Tibial artery (tissue), 4 donors: Measurements from ENCODE around the gene MLLT10.

ENCODE experiments used
- DNase-seq, 2 donors: peaks; one replicate each; pipeline ENCODE4 v3.0.0-alpha.2; 2019
- H3K27ac ChIP-seq, 2 donors: fragments of 200-600 bp; sonication (generic) in 1 of 2; 1 replicate in 1 of 2; 2 replicates in 1 of 2; pipeline ENCODE4 v1.5.1; 2018 to 2019; ENCODE audit warnings: mild to moderate bottlenecking in 1 of 2
- H3K27me3 ChIP-seq, 2 donors: fragments of 200-600 bp; sonication (generic) in 1 of 2; one replicate each; pipeline versions ENCODE4 v1.5.1 to v1.6.0; 2016 to 2019
- H3K36me3 ChIP-seq, 3 donors: fragments of 200-600 bp; sonication (generic) in 2 of 3; one replicate each; pipeline ENCODE4 v1.5.1; 2016 to 2019; ENCODE audit warnings: mild to moderate bottlenecking in 2 of 3
- H3K4me1 ChIP-seq, 4 donors: fragments of 200-600 bp; sonication (generic) in 2 of 4; 1 replicate in 3 of 4; 2 replicates in 1 of 4; pipeline ENCODE4 v1.5.1; 2016 to 2019
- H3K4me3 ChIP-seq, 2 donors: fragments of 200-600 bp; sonication (generic) in 1 of 2; 1 replicate in 1 of 2; 2 replicates in 1 of 2; pipeline ENCODE4 v1.5.1; 2018 to 2019; ENCODE audit warnings: mild to moderate bottlenecking in 2 of 2
- H3K9me3 ChIP-seq, 3 donors: fragments of 200-600 bp; sonication (generic) in 1 of 3; one replicate each; pipeline ENCODE4 v1.5.1; 2016 to 2019
- intact Hi-C: fragments of 100-400 bp; cut with DNase I; formaldehyde crosslinking; loops from one replicate; pipeline ENCODE4 v1.15.0; 2023; ENCODE audit warnings: low total_unique reads
- TF ChIP-seq, protein P1 (sequence below), 2 experiments: fragments of 200-600 bp in 1 of 2; fragments of 450-650 bp in 1 of 2; IDR thresholded peaks; one replicate each; pipeline ENCODE4 v1.5.1; 2017 to 2019; ENCODE audit warnings: antibody characterized with exemption in 2 of 2, mild to moderate bottlenecking in 1 of 2, moderate library complexity in 1 of 2

The MLLT10 gene

DNA sequence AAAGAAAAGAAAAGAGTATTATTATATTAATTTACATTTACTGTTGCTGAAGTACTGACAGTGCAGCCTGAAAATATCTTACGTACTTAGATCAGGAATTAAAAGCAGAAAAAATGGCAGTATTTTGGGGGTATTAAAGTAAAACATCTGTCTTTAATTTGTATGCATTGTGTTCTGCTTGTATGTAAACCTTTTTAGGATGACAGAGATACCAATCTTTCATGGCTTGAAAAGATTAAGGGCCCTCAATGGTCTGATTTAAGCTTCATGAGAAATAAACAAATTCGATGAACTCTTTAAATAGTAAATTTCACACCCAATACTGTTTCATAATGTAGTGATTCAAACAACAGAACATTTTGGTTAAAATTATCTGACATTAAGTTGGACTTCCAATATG is 116.3 kb downstream of the MLLT10 start:
- no peak for DNase-seq
- H3K4me3 ChIP-seq = no peak overlapping the region
- TF ChIP-seq, protein P1, sequence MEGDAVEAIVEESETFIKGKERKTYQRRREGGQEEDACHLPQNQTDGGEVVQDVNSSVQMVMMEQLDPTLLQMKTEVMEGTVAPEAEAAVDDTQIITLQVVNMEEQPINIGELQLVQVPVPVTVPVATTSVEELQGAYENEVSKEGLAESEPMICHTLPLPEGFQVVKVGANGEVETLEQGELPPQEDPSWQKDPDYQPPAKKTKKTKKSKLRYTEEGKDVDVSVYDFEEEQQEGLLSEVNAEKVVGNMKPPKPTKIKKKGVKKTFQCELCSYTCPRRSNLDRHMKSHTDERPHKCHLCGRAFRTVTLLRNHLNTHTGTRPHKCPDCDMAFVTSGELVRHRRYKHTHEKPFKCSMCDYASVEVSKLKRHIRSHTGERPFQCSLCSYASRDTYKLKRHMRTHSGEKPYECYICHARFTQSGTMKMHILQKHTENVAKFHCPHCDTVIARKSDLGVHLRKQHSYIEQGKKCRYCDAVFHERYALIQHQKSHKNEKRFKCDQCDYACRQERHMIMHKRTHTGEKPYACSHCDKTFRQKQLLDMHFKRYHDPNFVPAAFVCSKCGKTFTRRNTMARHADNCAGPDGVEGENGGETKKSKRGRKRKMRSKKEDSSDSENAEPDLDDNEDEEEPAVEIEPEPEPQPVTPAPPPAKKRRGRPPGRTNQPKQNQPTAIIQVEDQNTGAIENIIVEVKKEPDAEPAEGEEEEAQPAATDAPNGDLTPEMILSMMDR (IDR thresholded peaks at IDR 0.05) = no peak
- no peaks in the 10 kb centered on the region for H3K27me3 ChIP-seq
- H3K4me1 ChIP-seq = peaks cover 0 to 3% (median 0%) of the 10 kb centered on the region in 4 donors
- H3K9me3 ChIP-seq = no peaks in the 10 kb centered on the region
- no peak overlapping the region for H3K27ac ChIP-seq
- intact Hi-C loops = no loop called here
- peaks cover 0 to 3% (median 0%) of the 10 kb centered on the region in 3 donors for H3K36me3 ChIP-seq

DNA sequence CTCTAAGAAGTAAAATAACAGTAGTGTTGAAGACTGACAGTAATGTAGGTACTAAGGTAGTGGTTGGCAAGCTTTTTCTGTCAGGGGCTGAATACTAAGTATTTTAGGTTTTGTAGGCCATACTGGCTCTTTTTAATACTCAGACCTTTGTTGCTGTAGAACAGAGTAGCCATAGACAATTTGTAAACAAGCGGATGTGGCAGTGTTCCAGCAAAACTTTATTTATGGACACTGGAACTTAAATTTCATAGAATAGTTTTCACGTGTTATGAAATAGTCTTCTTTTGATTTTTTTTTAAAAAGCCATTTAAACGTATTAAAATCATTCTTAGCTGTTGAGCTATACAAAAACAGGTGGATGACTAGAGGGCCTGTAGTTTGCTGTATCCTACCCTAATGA is 121.2 kb downstream of the MLLT10 start:
- TF ChIP-seq, protein P1 (IDR thresholded peaks at IDR 0.05) = no peak
- H3K27me3 ChIP-seq = no peaks in the 10 kb centered on the region
- H3K4me1 ChIP-seq = no peaks in the 10 kb centered on the region
- DNase-seq = no peak
- no peak overlapping the region for H3K4me3 ChIP-seq
- intact Hi-C loops = no loop called here
- H3K9me3 ChIP-seq = no peaks in the 10 kb centered on the region
- H3K36me3 ChIP-seq = peaks cover 0 to 3% (median 0%) of the 10 kb centered on the region in 3 donors
- no peak overlapping the region for H3K27ac ChIP-seq

DNA sequence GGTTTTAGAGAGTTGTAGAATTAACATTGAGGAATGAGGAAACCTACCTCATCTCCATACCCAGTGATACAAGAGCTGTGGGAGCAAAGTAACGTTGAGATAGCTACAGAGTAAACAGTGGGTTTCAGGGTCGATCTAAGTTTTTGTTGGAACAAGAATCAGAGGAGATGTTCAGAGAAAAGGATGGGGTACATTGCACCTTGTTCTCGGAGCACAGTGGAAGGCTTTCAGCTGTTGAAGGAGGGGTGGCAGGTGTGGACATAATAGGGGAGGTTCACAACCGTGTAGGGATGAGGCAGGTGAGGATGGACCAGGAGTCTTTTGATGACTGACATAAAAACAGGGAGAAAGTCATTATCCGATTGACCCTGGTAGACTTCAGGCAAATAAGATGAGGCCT is 121.7 kb downstream of the MLLT10 start:
- intact Hi-C loops = no loop called here
- Histone ChIP-seq H3K4me3 (no peak overlapping the region), H3K36me3 (peaks cover 0 to 3% (median 0%) of the 10 kb centered on the region in 3 donors), H3K27me3 (no peaks in the 10 kb centered on the region), H3K27ac (no peak overlapping the region), H3K9me3 (no peaks in the 10 kb centered on the region), H3K4me1 (no peaks in the 10 kb centered on the region)
- TF ChIP-seq, protein P1 (IDR thresholded peaks at IDR 0.05) = no peak
- DNase-seq = no peak

DNA sequence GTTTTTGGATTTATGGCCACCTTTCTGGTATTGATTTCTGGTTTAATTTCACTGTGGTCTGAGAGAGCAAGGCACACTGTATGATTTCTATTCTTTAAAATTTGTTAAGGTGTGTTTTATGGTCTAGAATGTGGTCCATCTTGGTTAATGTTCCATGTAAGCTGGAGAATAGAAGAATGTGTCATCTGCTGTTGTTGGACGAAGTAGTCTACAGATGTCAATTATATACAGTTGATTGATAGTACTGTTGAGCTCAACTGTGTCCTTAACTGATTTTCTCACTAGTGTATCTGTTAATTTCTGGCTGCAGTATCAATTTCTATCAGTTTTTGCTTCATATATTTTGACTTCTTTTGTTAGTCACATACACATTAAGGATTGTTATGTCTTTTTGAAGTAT is 127.1 kb downstream of the MLLT10 start:
- H3K4me1 ChIP-seq = peaks cover 0 to 17% (median 6%) of the 10 kb centered on the region in 4 donors
- DNase-seq = no peak
- no peak overlapping the region for H3K27ac ChIP-seq
- no peaks in the 10 kb centered on the region for H3K9me3 ChIP-seq
- no peaks in the 10 kb centered on the region for H3K36me3 ChIP-seq
- no peak overlapping the region for H3K4me3 ChIP-seq
- H3K27me3 ChIP-seq = no peaks in the 10 kb centered on the region
- intact Hi-C loops = no loop called here
- TF ChIP-seq, protein P1 (IDR thresholded peaks at IDR 0.05) = no peak

DNA sequence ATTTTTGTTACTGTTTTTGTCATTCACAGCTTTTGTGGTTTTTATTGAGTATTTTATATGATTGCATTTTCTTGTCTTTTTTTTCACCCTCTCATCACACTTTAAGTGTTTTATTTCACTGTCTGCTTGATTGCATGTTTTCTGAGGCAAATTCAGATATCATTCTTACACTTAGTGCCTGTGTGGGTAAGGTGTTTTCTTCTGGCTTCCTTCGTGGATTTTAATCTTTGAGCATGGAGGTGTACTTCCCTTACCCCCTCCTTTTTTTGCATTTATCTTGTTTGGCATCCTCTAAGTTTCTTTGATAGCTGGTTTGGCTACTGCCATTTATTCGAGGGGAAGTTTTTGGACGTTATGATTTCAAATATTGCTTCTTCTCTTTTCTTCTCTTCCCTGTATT is 127.9 kb downstream of the MLLT10 start:
- DNase-seq = no peak
- Histone ChIP-seq H3K27ac (no peak overlapping the region), H3K36me3 (no peaks in the 10 kb centered on the region), H3K4me1 (peaks cover 0 to 20% (median 6%) of the 10 kb centered on the region in 4 donors), H3K27me3 (no peaks in the 10 kb centered on the region), H3K4me3 (no peak overlapping the region), H3K9me3 (no peaks in the 10 kb centered on the region)
- TF ChIP-seq, protein P1 (IDR thresholded peaks at IDR 0.05) = no peak
- intact Hi-C loops = no loop called here

DNA sequence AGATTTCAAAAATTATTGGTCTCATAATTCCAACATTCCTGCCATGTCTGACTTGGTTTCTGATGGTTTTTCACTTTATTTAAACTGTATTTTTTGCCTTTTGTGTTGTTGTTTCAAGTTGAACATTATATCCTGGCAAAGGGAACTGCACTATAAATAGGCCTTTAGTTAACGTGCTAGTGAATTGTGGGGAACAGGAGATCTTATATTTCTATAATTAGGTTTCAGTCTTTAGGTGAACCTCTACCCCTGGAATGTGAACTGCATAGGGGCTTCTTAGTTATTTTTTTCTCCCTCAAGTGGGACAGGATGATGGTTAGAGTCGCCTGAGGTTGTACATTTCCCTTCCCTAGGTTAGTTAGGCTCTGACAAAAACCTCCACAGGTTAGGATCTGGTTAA is 128.6 kb downstream of the MLLT10 start:
- Histone ChIP-seq H3K4me3 (no peak overlapping the region), H3K9me3 (no peaks in the 10 kb centered on the region), H3K4me1 (peaks cover 0 to 23% (median 6%) of the 10 kb centered on the region in 4 donors), H3K36me3 (no peaks in the 10 kb centered on the region), H3K27me3 (no peaks in the 10 kb centered on the region), H3K27ac (no peak overlapping the region)
- TF ChIP-seq, protein P1 (IDR thresholded peaks at IDR 0.05) = no peak
- DNase-seq = no peak
- intact Hi-C loops = no loop called here
